RWPE2 (cell line): ENCODE data around the gene GALNT16.
A peak's percentile ranks its signal among the peaks of the same experiment; 100 is the strongest.

Experiments
- ATAC-seq: fragments of 200-7000 bp; cut with Tn5 transposase; 3 replicates; pipeline ENCODE4 v1.9.1; 2021; ENCODE audit warnings: low read depth
- DNase-seq: peaks from one replicate; pipeline ENCODE4 v3.0.0-alpha.2; 2020; ENCODE audit warnings: low spot score
- H3K27ac ChIP-seq: fragments of 450-650 bp; 2 replicates; pipeline ENCODE4 v1.5.1; 2017; ENCODE audit warnings: mild to moderate bottlenecking; ENCODE audit not compliant: poor library complexity, severe bottlenecking
- H3K27me3 ChIP-seq: fragments of 250-450 bp; sonication (Bioruptor Pico); 2 replicates; pipeline ENCODE4 v1.5.1; 2021; ENCODE audit warnings: mild to moderate bottlenecking, moderate library complexity; ENCODE audit not compliant: insufficient read depth, poor library complexity, severe bottlenecking
- H3K36me3 ChIP-seq: fragments of 250-450 bp; sonication (Bioruptor Pico); 2 replicates; pipeline ENCODE4 v1.5.1; 2020; ENCODE audit warnings: low read depth, mild to moderate bottlenecking, moderate library complexity
- H3K4me1 ChIP-seq: fragments of 250-450 bp; sonication (Bioruptor Pico); 2 replicates; pipeline ENCODE4 v1.5.1; 2021; ENCODE audit warnings: mild to moderate bottlenecking, moderate library complexity; ENCODE audit not compliant: insufficient read depth, poor library complexity, severe bottlenecking
- H3K4me3 ChIP-seq: fragments of 250-450 bp; sonication (Bioruptor Pico); 2 replicates; pipeline ENCODE4 v1.5.1; 2021; ENCODE audit warnings: mild to moderate bottlenecking, moderate library complexity; ENCODE audit not compliant: severe bottlenecking
- H3K9me3 ChIP-seq: fragments of 250-450 bp; sonication (Bioruptor Pico); 2 replicates; pipeline ENCODE4 v1.5.1; 2021; ENCODE audit warnings: mild to moderate bottlenecking, moderate library complexity; ENCODE audit not compliant: severe bottlenecking
- CTCF ChIP-seq: fragments of 450-650 bp; IDR thresholded peaks from one replicate; pipeline ENCODE4 v1.5.1; 2017; ENCODE audit warnings: mild to moderate bottlenecking, moderate library complexity; ENCODE audit not compliant: poor library complexity, severe bottlenecking

GALNT16 gene

DNA sequence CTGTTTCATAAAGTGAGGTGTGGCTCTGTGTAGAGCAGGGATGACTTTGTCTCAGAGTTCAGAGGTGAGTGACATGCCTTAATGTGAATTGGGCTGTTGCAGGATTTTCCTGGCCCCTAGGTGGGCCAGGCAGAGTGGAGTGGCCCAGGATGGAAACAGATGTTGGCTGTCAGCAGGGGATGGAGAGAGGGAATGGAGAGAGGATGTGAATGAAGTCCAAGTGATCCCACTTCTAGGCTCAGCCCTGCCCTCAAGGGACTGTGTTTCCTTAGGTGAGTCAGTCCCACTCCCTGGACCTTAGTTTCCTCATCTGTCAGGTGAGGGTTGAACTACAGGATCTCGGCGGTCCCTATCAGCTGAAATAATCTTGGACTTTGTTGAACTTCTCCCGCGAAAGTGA is 7.5 kb downstream of the GALNT16 start:
- Histone ChIP-seq H3K9me3 (no peaks in the 10 kb centered on the region), H3K4me1 (no peaks in the 10 kb centered on the region), H3K4me3 (no peak overlapping the region), H3K36me3 (no peaks in the 10 kb centered on the region), H3K27ac (no peak overlapping the region), H3K27me3 (peaks cover 25% of the 10 kb centered on the region)
- DNase-seq (no peak), ATAC-seq (no peak)
- no peak for TF ChIP-seq CTCF

- no peaks in the 10 kb centered on the region for H3K4me1 ChIP-seq
- no peak overlapping the region for H3K27ac ChIP-seq
- DNase-seq (no peak), ATAC-seq (no peak)
- no peak overlapping the region for H3K4me3 ChIP-seq
- no peaks in the 10 kb centered on the region for H3K9me3 ChIP-seq
- H3K27me3 ChIP-seq: peaks cover 17% of the 10 kb centered on the region
- H3K36me3 ChIP-seq: no peaks in the 10 kb centered on the region
- TF ChIP-seq CTCF: no peak
These were observed 8.3 kb downstream of the GALNT16 start for GRCh38 chr14:69268223-69268622.

GRCh38 chr14:69268763-69269162 is 8.8 kb downstream of the GALNT16 start:
- Histone ChIP-seq H3K4me3 (no peak overlapping the region), H3K27ac (no peak overlapping the region), H3K36me3 (no peaks in the 10 kb centered on the region), H3K27me3 (peaks cover 12% of the 10 kb centered on the region), H3K9me3 (no peaks in the 10 kb centered on the region), H3K4me1 (no peaks in the 10 kb centered on the region)
- peak; percentile 78 for ATAC-seq
- no peak for TF ChIP-seq CTCF
- DNase-seq: peak; percentile 59

GRCh38 chr14:69269381-69269780 is 9.4 kb downstream of the GALNT16 start:
- Histone ChIP-seq H3K4me1 (no peaks in the 10 kb centered on the region), H3K9me3 (no peaks in the 10 kb centered on the region), H3K27ac (no peak overlapping the region), H3K36me3 (no peaks in the 10 kb centered on the region), H3K4me3 (no peak overlapping the region), H3K27me3 (peaks cover 6% of the 10 kb centered on the region)
- no peak for TF ChIP-seq CTCF
- no peak for ATAC-seq
- DNase-seq: no peak

DNA sequence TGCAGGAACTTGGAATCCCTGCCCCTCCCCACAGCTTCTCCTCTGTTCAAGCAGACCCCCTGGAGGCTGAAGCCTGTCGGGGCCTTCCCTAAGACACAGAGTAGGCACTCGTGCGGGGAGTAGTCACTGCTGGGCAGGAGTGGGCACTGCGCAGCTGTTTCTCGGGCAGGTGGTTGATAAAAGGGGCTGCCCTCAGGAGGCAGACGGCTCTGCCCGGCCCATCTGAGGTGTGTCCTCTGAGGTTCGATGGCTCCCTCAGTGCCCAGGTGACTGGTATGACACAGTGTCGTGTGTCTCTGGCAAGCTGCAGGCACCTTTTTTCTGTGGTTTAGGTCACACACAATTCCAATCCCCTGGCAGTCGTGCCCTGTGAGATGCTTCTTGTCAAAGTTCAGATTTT is 10.1 kb downstream of the GALNT16 start:
- no peak overlapping the region for H3K4me3 ChIP-seq
- no peaks in the 10 kb centered on the region for H3K36me3 ChIP-seq
- DNase-seq: peak; percentile 55
- ATAC-seq: no peak
- no peak overlapping the region for H3K27ac ChIP-seq
- TF ChIP-seq CTCF: no peak
- H3K4me1 ChIP-seq: no peaks in the 10 kb centered on the region
- H3K27me3 ChIP-seq: peaks cover 2% of the 10 kb centered on the region
- H3K9me3 ChIP-seq: no peaks in the 10 kb centered on the region
